ENCODE data around the gene SLC52A3. TPM values are rescaled to one million over a fixed set of nuclear protein-coding genes. Genes with fewer than 3 reads are reported as not detected.
"Not testable (repeated sequence)": the region's sequence is repeated elsewhere in the genome, so short reads cannot be mapped to it uniquely, and the experiment has no call there.

SLC52A3 gene
- total RNA-seq (2014; rRNA removed; shearing (Covaris generic)), result 0.03 and 0.22 TPM in 2 replicates

DNA sequence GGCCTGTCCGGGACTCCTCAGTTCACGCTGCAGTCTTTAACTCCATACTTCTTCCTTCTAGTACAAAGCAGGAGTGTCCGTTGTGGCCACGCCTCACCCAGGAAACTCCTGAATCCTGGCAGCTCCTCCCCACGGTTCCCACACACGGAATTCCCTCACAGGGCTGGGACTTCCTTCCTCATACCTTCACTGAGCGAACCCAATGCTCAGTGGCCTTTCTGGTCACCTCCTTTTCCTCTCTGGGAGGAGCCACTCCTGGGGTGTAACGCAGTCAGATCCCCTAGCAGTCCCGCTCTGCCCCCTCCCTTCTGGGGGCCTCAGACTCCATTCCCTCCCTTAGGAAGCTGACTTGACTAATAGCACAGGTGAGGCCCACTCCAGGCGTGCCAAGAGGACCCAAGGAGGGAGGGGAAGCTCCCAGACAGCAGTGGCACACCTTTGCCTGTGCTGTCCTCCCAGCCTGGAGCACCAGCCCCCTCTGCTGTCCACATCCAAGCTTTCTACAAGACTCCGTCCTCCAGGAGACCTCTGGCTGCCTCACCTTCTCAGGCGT, at the start of gene SLC52A3:
SLC52A3 (minus strand) TSS at position 75 of the 553 bp plus-strand sequence. CDS start 2,726 bp downstream, outside the sequence.
- DNase-seq (ENCODE audit: low spot score), result no peak

DNA sequence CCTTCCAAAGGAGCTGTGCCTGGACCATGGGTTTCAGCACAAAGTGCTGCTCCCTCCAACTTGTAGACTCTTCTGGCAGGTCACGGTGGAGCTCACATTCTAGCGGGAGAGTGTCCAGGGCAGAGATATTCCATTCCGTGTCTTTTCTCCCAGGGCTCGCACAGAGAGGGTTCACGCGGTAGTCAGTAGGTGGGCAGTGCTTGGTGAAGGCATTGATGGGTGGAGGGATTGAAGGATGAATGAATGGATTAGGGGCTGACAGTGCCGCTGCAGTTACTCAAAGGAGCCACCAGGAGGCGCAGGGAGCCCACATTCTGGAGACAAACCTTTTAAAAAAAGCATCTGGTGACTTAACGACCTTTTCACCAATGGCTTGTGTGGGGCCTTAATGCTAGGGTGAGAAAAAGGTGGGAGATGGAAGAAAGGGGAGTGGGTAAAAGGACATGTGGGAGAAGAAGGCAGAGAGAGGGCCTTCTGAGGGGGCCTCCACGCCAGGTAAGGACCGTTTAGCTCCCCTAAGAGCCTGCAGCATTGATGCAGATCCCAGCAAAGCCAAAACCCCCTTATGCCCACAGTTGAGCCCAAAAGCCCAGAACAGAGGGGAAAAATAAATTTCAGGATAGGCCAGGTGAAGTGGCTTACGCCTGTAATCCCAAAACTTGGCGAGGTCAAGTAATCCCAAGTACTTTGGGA, 47.8 kb upstream of the SLC52A3 start:
- peak; percentile 73 for DNase-seq (ENCODE audit: low spot score)

DNA sequence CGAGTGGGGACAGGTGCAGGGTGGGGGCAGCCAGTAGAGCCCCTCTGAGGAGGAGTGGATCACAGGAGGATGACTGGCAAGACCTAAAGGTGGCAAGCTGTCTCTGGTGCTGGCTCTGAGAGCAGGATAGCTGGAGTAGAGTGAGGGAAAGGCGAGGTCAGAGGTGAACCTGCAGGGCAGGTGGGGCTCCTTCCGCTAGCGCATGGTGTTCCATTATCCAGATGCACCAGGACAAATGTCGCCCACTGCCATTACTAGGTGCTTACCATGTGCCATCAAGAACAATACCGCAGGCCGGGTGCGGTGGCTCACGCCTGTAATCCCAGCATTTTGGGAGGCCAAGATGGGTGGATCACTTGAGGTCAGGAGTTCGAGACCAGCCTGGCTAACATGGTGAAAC, 46.9 kb upstream of the SLC52A3 start:
- DNase-seq (ENCODE audit: low spot score), result no peak

- no peak for DNase-seq (ENCODE audit: low spot score)
Measured at GRCh38 chr20:813390-813789, 45.1 kb upstream of the SLC52A3 start.

DNA sequence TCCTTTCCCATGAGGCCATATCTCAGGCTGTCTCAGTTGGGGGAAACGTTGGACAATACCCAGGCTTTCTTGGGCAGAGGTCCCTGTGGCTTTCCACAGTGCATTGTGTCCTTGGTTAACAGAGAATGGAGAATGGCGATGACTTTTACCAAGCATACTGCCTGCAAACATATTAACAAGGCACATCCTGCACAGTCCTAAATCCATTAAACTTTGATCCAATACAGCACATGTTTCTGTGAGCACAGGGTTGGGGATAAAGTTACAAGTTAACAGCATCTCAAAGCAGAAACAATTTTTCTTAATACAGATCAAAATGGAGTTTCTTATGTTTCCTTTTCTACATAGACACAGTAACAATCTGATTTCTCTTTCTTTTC, 44.1 kb upstream of the SLC52A3 start:
- not testable (repeated sequence) for DNase-seq (ENCODE audit: low spot score)

GRCh38 chr20:811776-812434, 43.6 kb upstream of the SLC52A3 start:
- DNase-seq (ENCODE audit: low spot score), result not testable (repeated sequence)

- peak; percentile 32 for DNase-seq (ENCODE audit: low spot score)
Measured at GRCh38 chr20:805713-806112, 37.4 kb upstream of the SLC52A3 start.

DNA sequence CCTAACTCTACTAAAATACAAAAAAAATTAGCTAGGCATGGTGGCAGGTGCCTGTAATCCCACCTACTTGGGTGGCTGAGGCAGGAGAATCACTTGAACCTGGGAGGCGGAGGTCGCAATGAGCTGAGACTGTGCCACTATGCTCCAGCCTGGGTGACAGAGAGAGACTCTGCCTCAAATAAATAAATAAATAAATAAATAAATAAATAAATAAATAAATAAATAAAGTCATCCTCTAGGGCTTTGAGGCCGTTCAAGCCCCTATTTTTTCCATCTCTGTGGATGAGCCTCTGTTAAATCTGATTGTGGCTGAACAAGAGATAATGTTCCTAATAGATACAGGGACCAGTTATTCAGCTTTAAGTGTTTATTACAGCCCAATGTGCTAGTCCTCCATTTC, 33.4 kb upstream of the SLC52A3 start:
- DNase-seq (ENCODE audit: low spot score), result no peak

GRCh38 chr20:800026-800425, 31.7 kb upstream of the SLC52A3 start:
- not testable (repeated sequence) for DNase-seq (ENCODE audit: low spot score)

- DNase-seq (ENCODE audit: low spot score), result not testable (repeated sequence)
Measured at GRCh38 chr20:798746-799145, 30.4 kb upstream of the SLC52A3 start.

GRCh38 chr20:796921-797320, 28.6 kb upstream of the SLC52A3 start:
- no peak for DNase-seq (ENCODE audit: low spot score)

DNA sequence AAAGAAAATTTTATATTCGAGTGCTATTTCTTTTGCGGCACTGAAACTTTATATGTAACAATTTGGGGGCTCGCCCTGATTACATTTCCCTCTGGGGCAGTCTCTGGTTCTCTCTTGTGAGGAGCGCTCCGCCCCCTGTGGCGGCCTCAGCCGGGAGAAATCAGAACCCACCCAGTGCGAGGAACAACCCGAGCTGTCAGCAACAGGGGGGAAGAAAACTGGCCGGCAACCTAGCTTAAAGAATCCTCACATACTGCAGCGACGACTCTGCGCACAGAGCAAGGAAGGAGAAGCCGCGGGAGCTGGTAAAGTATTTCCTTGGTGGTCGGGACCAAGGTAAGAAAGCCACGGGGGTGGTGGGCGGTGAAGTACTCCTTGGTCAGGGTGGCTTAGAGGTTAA, 23.9 kb upstream of the SLC52A3 start:
- DNase-seq (ENCODE audit: low spot score), result no peak

- DNase-seq (ENCODE audit: low spot score), result no peak
Measured at GRCh38 chr20:791056-791455, 22.8 kb upstream of the SLC52A3 start.

- DNase-seq (ENCODE audit: low spot score), result no peak
Measured at GRCh38 chr20:787825-788224, 19.5 kb upstream of the SLC52A3 start.

GRCh38 chr20:779771-780170, 11.5 kb upstream of the SLC52A3 start:
- no peak for DNase-seq (ENCODE audit: low spot score)

GRCh38 chr20:776165-776564, 7.9 kb upstream of the SLC52A3 start:
- DNase-seq (ENCODE audit: low spot score), result no peak

GRCh38 chr20:775679-776135, 7.4 kb upstream of the SLC52A3 start:
- no peak for DNase-seq (ENCODE audit: low spot score)

GRCh38 chr20:774660-775057, 6.4 kb upstream of the SLC52A3 start:
- DNase-seq (ENCODE audit: low spot score), result no peak

GRCh38 chr20:774016-774659, 5.8 kb upstream of the SLC52A3 start:
- DNase-seq (ENCODE audit: low spot score), result no peak

- no peak for DNase-seq (ENCODE audit: low spot score)
Measured at GRCh38 chr20:772806-773205, 4.5 kb upstream of the SLC52A3 start.

DNA sequence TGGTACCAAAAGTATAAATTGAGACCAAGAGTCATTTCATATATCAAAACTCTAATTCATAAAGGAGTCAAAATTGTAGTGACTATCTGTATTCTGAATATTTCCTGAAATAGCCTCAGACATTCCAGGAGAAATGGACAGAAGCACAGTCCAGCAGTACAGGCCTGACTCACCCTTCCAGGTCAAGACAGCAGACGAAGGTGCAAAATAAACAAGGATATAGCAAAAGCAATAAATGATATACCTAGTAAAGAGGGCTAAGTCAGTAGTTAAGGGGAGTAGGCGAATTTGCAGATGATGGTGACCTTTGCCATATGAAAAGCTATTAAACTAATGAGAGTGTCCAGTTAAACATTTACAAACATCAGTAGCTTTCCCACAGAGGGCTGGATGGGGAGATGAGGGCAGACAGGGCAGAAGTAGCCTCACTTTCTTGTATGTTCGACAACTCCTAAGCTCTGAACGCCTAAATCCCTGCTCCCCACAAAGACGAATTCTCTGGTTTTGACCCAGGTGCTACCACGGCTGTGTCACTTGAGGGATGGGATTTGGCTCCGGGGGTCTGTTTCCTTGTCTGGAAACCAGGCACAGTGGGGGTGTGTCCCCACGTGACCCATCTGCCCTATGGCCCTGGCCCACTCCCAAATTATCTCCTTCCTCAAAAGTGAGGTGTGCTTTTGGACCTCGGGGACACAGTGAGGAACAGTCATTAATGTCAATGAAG, 3.6 kb upstream of the SLC52A3 start:
- no peak for DNase-seq (ENCODE audit: low spot score)

GRCh38 chr20:770691-771090, 2.4 kb upstream of the SLC52A3 start:
- no peak for DNase-seq (ENCODE audit: low spot score)

Data from A172 (cell line).